NT2/D1 (cell line): ENCODE measurements around the gene TMUB2.

Experiments used
- YY1 ChIP-seq: IDR thresholded peaks from 2 replicates; pipeline ENCODE4 v1.6.1; 2011; ENCODE audit not compliant: insufficient read length, insufficient read depth
- ZNF274 ChIP-seq: IDR thresholded peaks from 2 replicates; pipeline ENCODE4 v1.6.1; 2011; ENCODE audit warnings: mild to moderate bottlenecking, low read depth, low read length

GRCh38 chr17:44218344-44219107 lies 31.8 kb downstream of the TMUB2 start:
- TF ChIP-seq ZNF274 (no peak), YY1 (no peak)
